SK-N-SH treated with all-trans-retinoic acid at 6 μM for 48 hours (cell line): Measurements from ENCODE around the gene CHD1.

ENCODE experiments used
- ATAC-seq: fragments of 200-7000 bp; cut with Tn5 transposase; 3 replicates; pipeline ENCODE4 v1.9.1; 2020; ENCODE audit warnings: mild to moderate bottlenecking, moderate library complexity
- ARNTL ChIP-seq: fragments of 450-650 bp; formaldehyde crosslinking; IDR thresholded peaks from 2 replicates; pipeline ENCODE4 v1.5.0; 2020; ENCODE audit warnings: low read depth, mild to moderate bottlenecking, moderate library complexity, borderline replicate concordance
- CSDC2 ChIP-seq: fragments of 250-450 bp; sonication (Bioruptor Pico); IDR thresholded peaks from 2 replicates; pipeline ENCODE4 v1.5.0; 2020; ENCODE audit warnings: mild to moderate bottlenecking, moderate library complexity
- CSRNP3 ChIP-seq: fragments of 250-450 bp; sonication (Bioruptor Pico); IDR thresholded peaks from 2 replicates; pipeline ENCODE4 v1.5.1; 2021; ENCODE audit warnings: mild to moderate bottlenecking, moderate library complexity
- ESRRG ChIP-seq: fragments of 250-450 bp; sonication (Bioruptor Pico); IDR thresholded peaks from 2 replicates; pipeline ENCODE4 v1.6.1; 2021; ENCODE audit warnings: mild to moderate bottlenecking
- GLIS3 ChIP-seq: fragments of 250-450 bp; sonication (Bioruptor Pico); IDR thresholded peaks from 2 replicates; pipeline ENCODE4 v1.5.0; 2020; ENCODE audit warnings: mild to moderate bottlenecking, moderate library complexity
- ISL1 ChIP-seq: fragments of 250-450 bp; sonication (Bioruptor Pico); IDR thresholded peaks from 2 replicates; pipeline ENCODE4 v2.1.2; 2022; ENCODE audit warnings: mild to moderate bottlenecking, moderate library complexity
- PPARA ChIP-seq: fragments of 250-450 bp; sonication (Bioruptor Pico); IDR thresholded peaks from 2 replicates; pipeline ENCODE4 v1.5.0; 2020; ENCODE audit warnings: mild to moderate bottlenecking, borderline replicate concordance
- RARB ChIP-seq: fragments of 250-450 bp; sonication (Bioruptor Pico); IDR thresholded peaks from 2 replicates; pipeline ENCODE4 v1.8.0; 2021; ENCODE audit warnings: mild to moderate bottlenecking, moderate library complexity
- SNAI2 ChIP-seq: fragments of 250-450 bp; sonication (Bioruptor Pico); IDR thresholded peaks from 2 replicates; pipeline ENCODE4 v1.5.0; 2020; ENCODE audit warnings: mild to moderate bottlenecking, moderate library complexity
- TCF4 ChIP-seq: fragments of 250-450 bp; sonication (Bioruptor Pico); IDR thresholded peaks from 2 replicates; pipeline ENCODE4 v1.8.0; 2021; ENCODE audit warnings: mild to moderate bottlenecking, moderate library complexity, borderline replicate concordance
- TOX ChIP-seq: fragments of 250-450 bp; sonication (Bioruptor Pico); IDR thresholded peaks from 2 replicates; pipeline ENCODE4 v1.8.0; 2021; ENCODE audit warnings: mild to moderate bottlenecking, moderate library complexity, borderline replicate concordance
- TSHZ2 ChIP-seq: fragments of 250-450 bp; sonication (Bioruptor Pico); IDR thresholded peaks from 2 replicates; pipeline ENCODE4 v1.5.0; 2020; ENCODE audit warnings: mild to moderate bottlenecking, moderate library complexity
- ZC3H10 ChIP-seq: fragments of 250-450 bp; sonication (Bioruptor Pico); IDR thresholded peaks from 2 replicates; pipeline ENCODE4 v1.5.1; 2021; ENCODE audit warnings: mild to moderate bottlenecking, moderate library complexity
- ZFP3 ChIP-seq: fragments of 250-450 bp; sonication (Bioruptor Pico); IDR thresholded peaks from 2 replicates; pipeline ENCODE4 v1.5.0; 2020; ENCODE audit warnings: mild to moderate bottlenecking, moderate library complexity
- ZFP30 ChIP-seq: fragments of 450-650 bp; formaldehyde crosslinking; IDR thresholded peaks from 2 replicates; pipeline ENCODE4 v1.5.0; 2022; ENCODE audit warnings: mild to moderate bottlenecking, moderate library complexity
- ZNF565 ChIP-seq: fragments of 450-650 bp; formaldehyde crosslinking; conservative IDR thresholded peaks from 2 replicates; pipeline ENCODE4 v1.5.0; 2020; ENCODE audit warnings: low read depth, mild to moderate bottlenecking, moderate library complexity
- ZNF70 ChIP-seq: fragments of 450-650 bp; formaldehyde crosslinking; IDR thresholded peaks from 2 replicates; pipeline ENCODE4 v1.5.0; 2020; ENCODE audit warnings: mild to moderate bottlenecking, moderate library complexity
- ZNF8 ChIP-seq: fragments of 450-650 bp; formaldehyde crosslinking; IDR thresholded peaks from 2 replicates; pipeline ENCODE4 v1.5.0; 2020; ENCODE audit warnings: mild to moderate bottlenecking, moderate library complexity
- TF ChIP-seq, protein P1 (sequence below): fragments of 250-450 bp; sonication (Bioruptor Pico); IDR thresholded peaks from 2 replicates; pipeline ENCODE4 v1.5.1; 2020; ENCODE audit warnings: low read depth, mild to moderate bottlenecking, moderate library complexity
- TF ChIP-seq, protein P2 (sequence below): fragments of 250-450 bp; sonication (Bioruptor Pico); IDR thresholded peaks from 2 replicates; pipeline ENCODE4 v1.8.0; 2020; ENCODE audit warnings: mild to moderate bottlenecking, moderate library complexity, borderline replicate concordance
- TF ChIP-seq, protein P3 (sequence below): fragments of 250-450 bp; sonication (Bioruptor Pico); IDR thresholded peaks from 2 replicates; pipeline ENCODE4 v1.8.0; 2021; ENCODE audit warnings: low read depth, mild to moderate bottlenecking, moderate library complexity, borderline replicate concordance

The CHD1 gene

DNA sequence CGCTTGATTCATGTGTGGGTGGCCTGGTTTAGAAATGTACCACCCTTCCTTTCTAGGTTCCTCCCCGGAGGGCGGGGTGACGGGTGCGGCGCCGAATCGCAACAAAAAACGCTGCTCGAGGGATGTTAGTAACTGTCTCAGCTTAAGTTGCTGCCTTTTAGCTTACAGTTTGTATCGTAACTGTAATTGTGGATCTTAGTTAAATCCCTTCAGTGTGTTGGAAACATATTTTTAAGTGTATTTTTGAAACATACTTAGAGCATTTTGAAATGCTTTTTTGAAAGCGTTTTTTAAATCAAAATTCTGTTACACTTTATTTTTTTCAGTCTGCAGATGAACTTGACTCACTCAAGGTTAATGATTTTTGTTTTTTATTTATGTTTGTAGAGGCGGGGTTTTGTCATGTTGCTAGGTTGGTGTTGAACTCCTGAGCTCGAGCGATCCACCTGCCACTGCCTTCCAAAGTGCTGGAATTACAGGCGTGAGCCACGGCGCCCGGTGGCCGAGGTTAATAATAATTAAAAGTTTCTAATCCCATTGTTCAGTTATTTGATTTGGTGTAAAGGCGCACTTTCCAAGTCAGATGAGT, 997 bp upstream of the CHD1 start:
- TF ChIP-seq RARB (CRISPR knock-in tag): no peak
- no peak for TF ChIP-seq ARNTL (CRISPR knock-in tag)
- no peak for TF ChIP-seq GLIS3
- TF ChIP-seq PPARA (CRISPR knock-in tag): no peak
- TF ChIP-seq, protein P1, sequence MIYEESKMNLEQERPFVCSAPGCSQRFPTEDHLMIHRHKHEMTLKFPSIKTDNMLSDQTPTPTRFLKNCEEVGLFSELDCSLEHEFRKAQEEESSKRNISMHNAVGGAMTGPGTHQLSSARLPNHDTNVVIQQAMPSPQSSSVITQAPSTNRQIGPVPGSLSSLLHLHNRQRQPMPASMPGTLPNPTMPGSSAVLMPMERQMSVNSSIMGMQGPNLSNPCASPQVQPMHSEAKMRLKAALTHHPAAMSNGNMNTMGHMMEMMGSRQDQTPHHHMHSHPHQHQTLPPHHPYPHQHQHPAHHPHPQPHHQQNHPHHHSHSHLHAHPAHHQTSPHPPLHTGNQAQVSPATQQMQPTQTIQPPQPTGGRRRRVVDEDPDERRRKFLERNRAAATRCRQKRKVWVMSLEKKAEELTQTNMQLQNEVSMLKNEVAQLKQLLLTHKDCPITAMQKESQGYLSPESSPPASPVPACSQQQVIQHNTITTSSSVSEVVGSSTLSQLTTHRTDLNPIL (CRISPR knock-in tag): no peak
- ATAC-seq: peak; percentile 73

DNA sequence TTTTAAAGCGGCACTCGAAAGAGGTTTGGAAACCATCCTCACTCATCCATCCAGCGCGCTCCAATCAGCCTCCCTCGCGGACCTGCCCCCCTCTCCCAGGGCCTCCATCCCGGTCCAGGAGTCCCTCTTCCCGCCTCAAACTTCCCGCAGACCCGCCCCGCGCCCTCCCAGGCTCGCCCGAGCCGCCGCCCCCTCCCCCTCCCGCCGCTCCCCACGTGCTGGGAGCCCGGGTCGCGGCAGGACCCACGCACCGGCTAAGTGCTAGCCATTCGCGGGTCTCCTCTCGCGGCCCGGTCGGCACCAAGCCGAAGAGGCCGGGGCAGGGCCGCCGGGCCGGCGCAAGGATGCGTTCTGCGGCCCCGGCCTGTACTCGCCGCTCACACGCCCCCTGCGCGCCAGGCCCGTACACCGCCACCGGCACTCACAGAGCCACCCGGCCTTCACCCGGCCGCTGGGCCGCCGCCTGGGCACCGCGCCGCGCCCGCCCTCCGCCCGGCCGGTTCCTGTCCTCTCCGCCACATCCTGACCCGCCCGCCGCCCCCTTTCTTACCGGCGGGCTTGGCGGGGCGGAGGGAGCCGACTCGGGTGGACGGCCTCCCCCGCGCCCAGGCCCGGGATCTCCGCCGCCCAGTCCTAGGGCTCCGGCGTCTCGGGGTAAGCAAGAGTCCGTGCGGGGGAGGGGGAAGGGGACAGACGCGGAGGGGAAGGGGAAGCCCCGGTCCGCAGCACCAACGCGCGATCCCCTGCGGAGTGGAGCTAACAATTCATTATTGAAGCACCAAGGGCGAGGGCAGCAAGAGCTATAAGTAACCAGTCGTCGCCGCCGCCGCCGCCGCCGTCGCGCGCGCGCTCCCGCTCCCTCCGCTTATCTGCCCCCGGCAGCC, 576 bp downstream of the CHD1 start:
- TF ChIP-seq ZC3H10 (CRISPR knock-in tag): no peak
- peak; percentile 94 for TF ChIP-seq ZFP3
- no peak for TF ChIP-seq GLIS3
- no peak for TF ChIP-seq TSHZ2 (CRISPR knock-in tag)
- TF ChIP-seq ARNTL (CRISPR knock-in tag): no peak
- ATAC-seq: peak; percentile 56

GRCh38 chr5:98927242-98927988, 1.4 kb downstream of the CHD1 start:
- TF ChIP-seq ZFP30 (CRISPR knock-in tag) (no peak), ARNTL (CRISPR knock-in tag) (no peak), ESRRG (CRISPR knock-in tag) (no peak), TCF4 (CRISPR knock-in tag) (no peak), CSRNP3 (CRISPR knock-in tag) (no peak)
- peak; percentile 18 for ATAC-seq

DNA sequence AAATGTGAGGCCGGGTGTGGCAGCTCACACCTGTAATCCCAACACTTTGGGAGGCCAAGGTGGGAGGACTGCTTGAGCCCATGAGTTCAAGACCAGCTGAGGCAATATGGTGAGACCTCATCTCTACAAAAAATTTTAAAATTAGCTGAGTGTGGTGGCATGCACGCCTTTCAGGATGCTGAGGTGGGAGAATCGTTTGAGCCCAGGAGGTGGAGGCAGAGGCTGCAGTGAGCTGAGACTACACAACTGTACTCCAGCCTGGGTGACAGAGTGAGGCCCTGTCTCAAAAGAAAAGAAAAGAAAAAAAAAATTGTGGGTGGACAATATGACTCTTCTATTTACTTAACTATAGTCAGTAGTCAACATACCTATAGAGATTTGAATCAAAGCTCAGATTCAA, 4.8 kb downstream of the CHD1 start:
- no peak for ATAC-seq
- no peak for TF ChIP-seq SNAI2 (CRISPR knock-in tag)
- no peak for TF ChIP-seq ESRRG (CRISPR knock-in tag)
- no peak for TF ChIP-seq ZNF70 (CRISPR knock-in tag)
- TF ChIP-seq CSDC2 (CRISPR knock-in tag): no peak
- TF ChIP-seq ZFP3: no peak
- TF ChIP-seq, protein P2, sequence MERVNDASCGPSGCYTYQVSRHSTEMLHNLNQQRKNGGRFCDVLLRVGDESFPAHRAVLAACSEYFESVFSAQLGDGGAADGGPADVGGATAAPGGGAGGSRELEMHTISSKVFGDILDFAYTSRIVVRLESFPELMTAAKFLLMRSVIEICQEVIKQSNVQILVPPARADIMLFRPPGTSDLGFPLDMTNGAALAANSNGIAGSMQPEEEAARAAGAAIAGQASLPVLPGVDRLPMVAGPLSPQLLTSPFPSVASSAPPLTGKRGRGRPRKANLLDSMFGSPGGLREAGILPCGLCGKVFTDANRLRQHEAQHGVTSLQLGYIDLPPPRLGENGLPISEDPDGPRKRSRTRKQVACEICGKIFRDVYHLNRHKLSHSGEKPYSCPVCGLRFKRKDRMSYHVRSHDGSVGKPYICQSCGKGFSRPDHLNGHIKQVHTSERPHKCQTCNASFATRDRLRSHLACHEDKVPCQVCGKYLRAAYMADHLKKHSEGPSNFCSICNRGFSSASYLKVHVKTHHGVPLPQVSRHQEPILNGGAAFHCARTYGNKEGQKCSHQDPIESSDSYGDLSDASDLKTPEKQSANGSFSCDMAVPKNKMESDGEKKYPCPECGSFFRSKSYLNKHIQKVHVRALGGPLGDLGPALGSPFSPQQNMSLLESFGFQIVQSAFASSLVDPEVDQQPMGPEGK (CRISPR knock-in tag): no peak
- TF ChIP-seq ISL1: no peak
- TF ChIP-seq, protein P1 (CRISPR knock-in tag): no peak
- TF ChIP-seq CSRNP3 (CRISPR knock-in tag): no peak
- TF ChIP-seq ZNF8 (CRISPR knock-in tag): no peak
- TF ChIP-seq, protein P3, sequence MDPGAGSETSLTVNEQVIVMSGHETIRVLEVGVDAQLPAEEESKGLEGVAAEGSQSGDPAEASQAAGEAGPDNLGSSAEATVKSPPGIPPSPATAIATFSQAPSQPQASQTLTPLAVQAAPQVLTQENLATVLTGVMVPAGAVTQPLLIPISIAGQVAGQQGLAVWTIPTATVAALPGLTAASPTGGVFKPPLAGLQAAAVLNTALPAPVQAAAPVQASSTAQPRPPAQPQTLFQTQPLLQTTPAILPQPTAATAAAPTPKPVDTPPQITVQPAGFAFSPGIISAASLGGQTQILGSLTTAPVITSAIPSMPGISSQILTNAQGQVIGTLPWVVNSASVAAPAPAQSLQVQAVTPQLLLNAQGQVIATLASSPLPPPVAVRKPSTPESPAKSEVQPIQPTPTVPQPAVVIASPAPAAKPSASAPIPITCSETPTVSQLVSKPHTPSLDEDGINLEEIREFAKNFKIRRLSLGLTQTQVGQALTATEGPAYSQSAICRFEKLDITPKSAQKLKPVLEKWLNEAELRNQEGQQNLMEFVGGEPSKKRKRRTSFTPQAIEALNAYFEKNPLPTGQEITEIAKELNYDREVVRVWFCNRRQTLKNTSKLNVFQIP: no peak
- no peak for TF ChIP-seq ZFP30 (CRISPR knock-in tag)
- no peak for TF ChIP-seq ARNTL (CRISPR knock-in tag)
- no peak for TF ChIP-seq PPARA (CRISPR knock-in tag)
- no peak for TF ChIP-seq TCF4 (CRISPR knock-in tag)
- no peak for TF ChIP-seq ZNF565 (CRISPR knock-in tag)
- TF ChIP-seq TOX (CRISPR knock-in tag): no peak
